MM.1S (cell line): Measurements from ENCODE around the gene CKMT2.

Source experiments
- CTCF ChIP-seq: fragments of 300-600 bp; sonication (generic); IDR thresholded peaks from 2 replicates; pipeline ENCODE4 v1.5.1; 2016; ENCODE audit warnings: antibody characterized with exemption, low read length, mixed read lengths
- EZH2 ChIP-seq: fragments of 300-600 bp; sonication (generic); optimal IDR thresholded peaks from 2 replicates; pipeline ENCODE3; 2017; ENCODE audit warnings: low read depth, mild to moderate bottlenecking, antibody characterized with exemption, low read length, mixed read lengths
- EZH2phosphoT487 ChIP-seq: fragments of 300-600 bp; sonication (generic); IDR thresholded peaks from 2 replicates; pipeline ENCODE4 v1.6.1; 2018; ENCODE audit warnings: antibody characterized with exemption, low read length

DNA sequence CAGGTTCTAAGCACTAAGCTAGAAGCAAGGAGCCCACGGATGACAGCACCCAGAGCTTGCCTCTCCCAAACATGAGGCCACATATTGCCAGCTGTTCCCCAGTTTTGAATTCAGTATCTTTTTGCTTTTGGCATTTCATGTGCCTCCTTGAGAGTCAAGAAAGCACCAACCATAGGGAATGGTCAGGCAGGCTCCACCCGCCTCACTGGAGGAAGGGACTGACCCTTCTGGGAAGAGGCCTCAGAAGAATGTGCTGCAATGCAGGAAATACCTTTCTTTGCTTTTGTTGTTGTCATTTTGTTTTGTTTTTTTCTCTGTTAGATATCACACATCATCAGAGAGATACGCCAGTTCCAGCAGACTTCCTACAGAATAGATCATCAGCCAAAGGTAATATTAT, 13.7 kb upstream of the CKMT2 start:
- TF ChIP-seq EZH2phosphoT487 (no peak), CTCF (no peak), EZH2 (no peak)
